SK-N-MC (cell line): ENCODE measurements around the gene KATNAL1.

Experiments
- DNase-seq: peaks from one replicate; pipeline ENCODE4 v3.0.0-alpha.2; 2011; ENCODE audit warnings: low read depth, low spot score
- H3K27ac ChIP-seq: fragments of 200-600 bp; sonication (generic); 2 replicates; pipeline ENCODE4 v1.5.1; 2016; ENCODE audit warnings: mixed run types
- H3K36me3 ChIP-seq: fragments of 200-600 bp; sonication (generic); 2 replicates; pipeline ENCODE4 v1.6.1; 2017; ENCODE audit warnings: antibody characterized with exemption, low read length, mixed read lengths; ENCODE audit not compliant: insufficient read depth
- H3K4me3 ChIP-seq: fragments of 200-600 bp; sonication (generic); 2 replicates; pipeline ENCODE4 v1.5.1; 2016
- H3K9ac ChIP-seq: fragments of 200-600 bp; sonication (generic); 2 replicates; pipeline ENCODE4 v1.8.0; 2017; ENCODE audit warnings: mixed run types, mixed read lengths; ENCODE audit not compliant: insufficient read length
- H3K9me3 ChIP-seq: fragments of 200-600 bp; sonication (generic); 2 replicates; pipeline ENCODE4 v1.6.1; 2017; ENCODE audit warnings: low read depth, mild to moderate bottlenecking, antibody characterized with exemption, low read length, moderate library complexity, mixed read lengths
- EZH2 ChIP-seq: fragments of 200-600 bp; sonication (generic); IDR thresholded peaks from one replicate; pipeline ENCODE4 v1.6.1; 2017; ENCODE audit warnings: antibody characterized with exemption
- FOXP2 ChIP-seq: optimal IDR thresholded peaks from 2 replicates; pipeline ENCODE3; 2011; ENCODE audit warnings: mild to moderate bottlenecking, moderate library complexity; ENCODE audit not compliant: insufficient read depth; ENCODE audit errors: extremely low read length, control extremely low read depth
- POLR2AphosphoS5 ChIP-seq: IDR thresholded peaks from 2 replicates; pipeline ENCODE4 v1.6.1; 2012; ENCODE audit warnings: mild to moderate bottlenecking, low read depth, low read length, borderline replicate concordance

The KATNAL1 gene

GRCh38 chr13:30306762-30307193 is 573 bp downstream of the KATNAL1 start:
- peak overlapping the region; percentile 92 for H3K27ac ChIP-seq
- H3K36me3 ChIP-seq: no peaks in the 10 kb centered on the region
- peak overlapping the region; percentile 95 for H3K9ac ChIP-seq
- DNase-seq: peak; percentile 70
- no peak for TF ChIP-seq FOXP2
- peak; percentile 38; the same call in 1 of the 2 replicates for TF ChIP-seq POLR2AphosphoS5
- no peak for TF ChIP-seq EZH2
- H3K4me3 ChIP-seq: peak overlapping the region; percentile 90
- H3K9me3 ChIP-seq: no peaks in the 10 kb centered on the region

- Histone ChIP-seq H3K4me3 (peak overlapping the region; percentile 90), H3K9me3 (no peaks in the 10 kb centered on the region), H3K36me3 (peaks cover 2% of the 10 kb centered on the region), H3K27ac (peak overlapping the region; percentile 38; the same call in 1 of the 2 replicates), H3K9ac (peak overlapping the region; percentile 95)
- TF ChIP-seq POLR2AphosphoS5 (no peak), FOXP2 (no peak), EZH2 (no peak)
- DNase-seq: no peak
These were observed 1.8 kb downstream of the KATNAL1 start for GRCh38 chr13:30305456-30305970.

DNA sequence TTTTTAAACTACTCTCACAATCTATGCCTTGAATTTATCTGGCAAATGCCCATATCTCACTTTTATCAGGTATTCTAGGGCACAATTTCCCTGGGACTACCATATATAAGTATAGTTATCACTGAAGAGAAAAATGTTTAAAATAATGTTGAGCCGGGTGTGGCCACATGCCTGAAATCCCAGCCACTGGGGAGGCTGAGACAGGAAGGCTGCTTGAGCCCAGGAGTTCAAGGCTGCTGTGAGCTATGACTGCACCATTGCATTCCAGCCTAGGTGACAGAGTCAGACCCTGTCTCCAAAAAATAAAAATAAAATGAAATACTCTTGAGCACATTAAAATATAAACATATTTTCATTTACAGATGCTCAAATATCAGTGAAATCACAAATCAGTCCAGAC is 4.1 kb downstream of the KATNAL1 start:
- DNase-seq: no peak

GRCh38 chr13:30301827-30302226 is 5.5 kb downstream of the KATNAL1 start:
- Histone ChIP-seq H3K9me3 (0 out of 2 replicates have a peak, but pooled peaks cover 3% of the 10 kb centered on the region), H3K27ac (no peak overlapping the region), H3K36me3 (peaks cover 19% of the 10 kb centered on the region), H3K4me3 (no peak overlapping the region), H3K9ac (no peak overlapping the region)
- no peak for TF ChIP-seq EZH2
- no peak for TF ChIP-seq POLR2AphosphoS5
- TF ChIP-seq FOXP2: no peak
- no peak for DNase-seq

More for the DNA sequence above, 4.1 kb downstream of the KATNAL1 start:
- Histone ChIP-seq H3K9ac (no peak overlapping the region), H3K27ac (peak overlapping the region; percentile 65), H3K4me3 (peak overlapping the region; percentile 34), H3K36me3 (peaks cover 16% of the 10 kb centered on the region), H3K9me3 (0 out of 2 replicates have a peak, but pooled peaks cover 3% of the 10 kb centered on the region)
- TF ChIP-seq FOXP2 (no peak), EZH2 (no peak), POLR2AphosphoS5 (no peak)

GRCh38 chr13:30300596-30300995 is 6.8 kb downstream of the KATNAL1 start:
- no peak for DNase-seq
- H3K9ac ChIP-seq: no peak overlapping the region
- TF ChIP-seq EZH2: no peak
- TF ChIP-seq POLR2AphosphoS5: no peak
- no peak for TF ChIP-seq FOXP2
- no peak overlapping the region for H3K27ac ChIP-seq
- H3K4me3 ChIP-seq: no peak overlapping the region
- 0 out of 2 replicates have a peak, but pooled peaks cover 3% of the 10 kb centered on the region for H3K9me3 ChIP-seq
- peaks cover 19% of the 10 kb centered on the region for H3K36me3 ChIP-seq

- H3K27ac ChIP-seq: no peak overlapping the region; the same call in 1 of the 2 replicates
- no peak overlapping the region for H3K4me3 ChIP-seq
- H3K9ac ChIP-seq: no peak overlapping the region
- H3K36me3 ChIP-seq: peaks cover 19% of the 10 kb centered on the region
- no peak for DNase-seq
- H3K9me3 ChIP-seq: 0 out of 2 replicates have a peak, but pooled peaks cover 3% of the 10 kb centered on the region
- TF ChIP-seq EZH2 (no peak), FOXP2 (no peak), POLR2AphosphoS5 (no peak)
These were observed 7.6 kb downstream of the KATNAL1 start for GRCh38 chr13:30299786-30300185.

- H3K4me3 ChIP-seq: no peak overlapping the region
- no peak overlapping the region; the same call in 1 of the 2 replicates for H3K27ac ChIP-seq
- no peak overlapping the region for H3K9ac ChIP-seq
- 0 out of 2 replicates have a peak, but pooled peaks cover 3% of the 10 kb centered on the region for H3K9me3 ChIP-seq
- H3K36me3 ChIP-seq: peaks cover 15% of the 10 kb centered on the region; the same call in 1 of the 2 replicates
- no peak for TF ChIP-seq FOXP2
- TF ChIP-seq POLR2AphosphoS5: no peak
- TF ChIP-seq EZH2: no peak
- DNase-seq: no peak
These were observed 12.2 kb downstream of the KATNAL1 start for GRCh38 chr13:30295116-30295515.

- no peak overlapping the region for H3K27ac ChIP-seq
- no peak for DNase-seq
- H3K36me3 ChIP-seq: peaks cover 8% of the 10 kb centered on the region; the same call in 1 of the 2 replicates
- TF ChIP-seq FOXP2: no peak
- no peak for TF ChIP-seq POLR2AphosphoS5
- TF ChIP-seq EZH2: no peak
- no peak overlapping the region for H3K9ac ChIP-seq
- no peak overlapping the region for H3K4me3 ChIP-seq
- H3K9me3 ChIP-seq: 0 out of 2 replicates have a peak, but pooled peaks cover 3% of the 10 kb centered on the region
These were observed 13.3 kb downstream of the KATNAL1 start for GRCh38 chr13:30294004-30294403.

DNA sequence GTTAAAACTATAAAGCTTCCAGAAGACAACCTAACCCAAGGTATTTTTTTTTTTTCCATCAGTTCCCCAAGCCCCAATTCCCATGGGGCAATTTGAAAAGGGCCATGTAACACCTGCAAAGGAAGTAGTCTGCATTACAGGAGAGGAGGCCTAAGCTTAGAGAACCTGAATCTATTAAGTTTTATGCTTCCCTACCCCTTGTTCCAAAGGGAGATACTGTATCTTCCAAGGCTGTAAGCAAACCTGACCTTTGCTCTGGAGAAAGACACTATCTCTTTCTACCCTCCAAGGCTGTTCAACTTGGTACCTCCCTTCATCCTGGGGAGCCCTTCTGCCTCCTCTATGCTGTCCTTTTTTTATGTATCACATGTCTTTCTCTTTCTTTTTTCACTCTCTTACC is 15.0 kb downstream of the KATNAL1 start:
- Histone ChIP-seq H3K27ac (no peak overlapping the region), H3K9ac (no peak overlapping the region), H3K9me3 (no peaks in the 10 kb centered on the region), H3K36me3 (peaks cover under 1% of the 10 kb centered on the region; the same call in 1 of the 2 replicates), H3K4me3 (no peak overlapping the region)
- no peak for DNase-seq
- TF ChIP-seq POLR2AphosphoS5 (no peak), FOXP2 (no peak), EZH2 (no peak)
